Measurements from ENCODE around the gene SUPT4H1.

SUPT4H1 gene

GRCh38 chr17:58305626-58306025, 46.4 kb downstream of the SUPT4H1 start:
- WGBS (ENCODE audit: extremely low coverage, insufficient coverage, insufficient read length): no CpG with 5 or more reads among the region's 8 CpGs
- Histone ChIP-seq H3K79me1 (ENCODE audit: low read length) (no peaks in the 10 kb centered on the region), H3K36me3 (ENCODE audit: control insufficient read depth in 1 of 2, insufficient read depth in 2 of 2, low read length in 2 of 2) (no peaks in the 10 kb centered on the region), H3K14ac (ENCODE audit: low read length) (no peak overlapping the region), H4K91ac (ENCODE audit: low read depth, low read length) (no peak overlapping the region), H4K8ac (ENCODE audit: low read depth, low read length) (no peak overlapping the region), H3K27me3 (ENCODE audit: insufficient read depth, low read length) (no peaks in the 10 kb centered on the region), H3K79me2 (ENCODE audit: control insufficient read depth, insufficient read depth, low read length, poor library complexity) (no peaks in the 10 kb centered on the region), H2BK120ac (ENCODE audit: insufficient read depth, low read length, poor library complexity) (no peak overlapping the region), H2AK5ac (ENCODE audit: low read length) (no peak overlapping the region), H3K4me3 (ENCODE audit: low read depth, low read length) (no peak overlapping the region), H2AFZ (ENCODE audit: insufficient read depth, low read length, poor library complexity) (no peak overlapping the region), H2BK12ac (ENCODE audit: low read length) (no peak overlapping the region), H3K9ac (ENCODE audit: low read length) (no peak overlapping the region), H3K23ac (ENCODE audit: low read length) (no peak overlapping the region), H3K4me2 (ENCODE audit: low read length) (no peak overlapping the region), H3K27ac (ENCODE audit: low read depth, low read length) (no peak overlapping the region), H3K4ac (ENCODE audit: low read depth, low read length) (no peak overlapping the region), H3K9me3 (ENCODE audit: insufficient read depth, low read depth, low read length) (no peaks in the 10 kb centered on the region), H4K12ac (ENCODE audit: low read depth, low read length) (no peak overlapping the region), H2BK5ac (ENCODE audit: low read depth, low read length, poor library complexity) (no peak overlapping the region), H3K4me1 (ENCODE audit: control insufficient read depth in 1 of 2, insufficient read depth in 2 of 2, low read length in 2 of 2) (no peaks in the 10 kb centered on the region), H3K18ac (ENCODE audit: low read length) (no peak overlapping the region)
- no peak for DNase-seq

GRCh38 chr17:58304750-58305486, 47.1 kb downstream of the SUPT4H1 start:
- no peaks in the 10 kb centered on the region for H3K9me3 ChIP-seq (ENCODE audit: insufficient read depth, low read depth, low read length)
- H4K91ac ChIP-seq (ENCODE audit: low read depth, low read length): peak overlapping the region; percentile 42
- no peak overlapping the region for H3K4ac ChIP-seq (ENCODE audit: low read depth, low read length)
- H3K79me2 ChIP-seq (ENCODE audit: control insufficient read depth, insufficient read depth, low read length, poor library complexity): no peaks in the 10 kb centered on the region
- WGBS (ENCODE audit: extremely low coverage, insufficient coverage, insufficient read length): no CpG with 5 or more reads among the region's 14 CpGs
- H4K8ac ChIP-seq (ENCODE audit: low read depth, low read length): peak overlapping the region; percentile 85
- no peaks in the 10 kb centered on the region for H3K27me3 ChIP-seq (ENCODE audit: insufficient read depth, low read length)
- H3K4me3 ChIP-seq (ENCODE audit: low read depth, low read length): no peak overlapping the region
- H4K12ac ChIP-seq (ENCODE audit: low read depth, low read length): peak overlapping the region; percentile 46
- no peak overlapping the region for H2BK120ac ChIP-seq (ENCODE audit: insufficient read depth, low read length, poor library complexity)
- peak overlapping the region; percentile 37 for H2AK5ac ChIP-seq (ENCODE audit: low read length)
- H3K4me2 ChIP-seq (ENCODE audit: low read length): no peak overlapping the region
- no peaks in the 10 kb centered on the region for H3K79me1 ChIP-seq (ENCODE audit: low read length)
- no peak overlapping the region for H3K9ac ChIP-seq (ENCODE audit: low read length)
- H3K14ac ChIP-seq (ENCODE audit: low read length): peak overlapping the region; percentile 1
- H3K36me3 ChIP-seq (ENCODE audit: control insufficient read depth in 1 of 2, insufficient read depth in 2 of 2, low read length in 2 of 2): no peaks in the 10 kb centered on the region
- peak overlapping the region; percentile 23 for H2AFZ ChIP-seq (ENCODE audit: insufficient read depth, low read length, poor library complexity)
- no peak overlapping the region for H3K18ac ChIP-seq (ENCODE audit: low read length)
- no peak for DNase-seq
- H2BK12ac ChIP-seq (ENCODE audit: low read length): no peak overlapping the region
- H3K23ac ChIP-seq (ENCODE audit: low read length): no peak overlapping the region
- no peaks in the 10 kb centered on the region for H3K4me1 ChIP-seq (ENCODE audit: control insufficient read depth in 1 of 2, insufficient read depth in 2 of 2, low read length in 2 of 2)
- no peak overlapping the region for H2BK5ac ChIP-seq (ENCODE audit: low read depth, low read length, poor library complexity)
- no peak overlapping the region for H3K27ac ChIP-seq (ENCODE audit: low read depth, low read length)

GRCh38 chr17:58303971-58304749, 47.8 kb downstream of the SUPT4H1 start:
- Histone ChIP-seq H4K91ac (ENCODE audit: low read depth, low read length) (peak overlapping the region; percentile 42), H3K4ac (ENCODE audit: low read depth, low read length) (no peak overlapping the region), H3K79me2 (ENCODE audit: control insufficient read depth, insufficient read depth, low read length, poor library complexity) (no peaks in the 10 kb centered on the region), H3K4me3 (ENCODE audit: low read depth, low read length) (no peak overlapping the region), H2AFZ (ENCODE audit: insufficient read depth, low read length, poor library complexity) (peak overlapping the region; percentile 23), H2BK5ac (ENCODE audit: low read depth, low read length, poor library complexity) (no peak overlapping the region), H2BK12ac (ENCODE audit: low read length) (no peak overlapping the region), H3K79me1 (ENCODE audit: low read length) (no peaks in the 10 kb centered on the region), H3K4me2 (ENCODE audit: low read length) (no peak overlapping the region), H2AK5ac (ENCODE audit: low read length) (no peak overlapping the region), H3K27ac (ENCODE audit: low read depth, low read length) (no peak overlapping the region), H3K23ac (ENCODE audit: low read length) (no peak overlapping the region), H4K12ac (ENCODE audit: low read depth, low read length) (peak overlapping the region; percentile 46), H3K4me1 (ENCODE audit: control insufficient read depth in 1 of 2, insufficient read depth in 2 of 2, low read length in 2 of 2) (no peaks in the 10 kb centered on the region), H3K27me3 (ENCODE audit: insufficient read depth, low read length) (no peaks in the 10 kb centered on the region), H3K14ac (ENCODE audit: low read length) (peak overlapping the region; percentile 1), H3K9ac (ENCODE audit: low read length) (no peak overlapping the region), H3K18ac (ENCODE audit: low read length) (no peak overlapping the region), H2BK120ac (ENCODE audit: insufficient read depth, low read length, poor library complexity) (no peak overlapping the region), H4K8ac (ENCODE audit: low read depth, low read length) (peak overlapping the region; percentile 85), H3K9me3 (ENCODE audit: insufficient read depth, low read depth, low read length) (no peaks in the 10 kb centered on the region), H3K36me3 (ENCODE audit: control insufficient read depth in 1 of 2, insufficient read depth in 2 of 2, low read length in 2 of 2) (no peaks in the 10 kb centered on the region)
- no CpG with 5 or more reads among the region's 10 CpGs for WGBS (ENCODE audit: extremely low coverage, insufficient coverage, insufficient read length)
- peak; percentile 37 to 68 for DNase-seq

- no peak overlapping the region for H3K4me2 ChIP-seq (ENCODE audit: low read length)
- H2BK12ac ChIP-seq (ENCODE audit: low read length): no peak overlapping the region
- H3K36me3 ChIP-seq (ENCODE audit: control insufficient read depth in 1 of 2, insufficient read depth in 2 of 2, low read length in 2 of 2): no peaks in the 10 kb centered on the region
- WGBS (ENCODE audit: extremely low coverage, insufficient coverage, insufficient read length): no CpG with 5 or more reads among the region's 9 CpGs
- no peak overlapping the region for H2AK5ac ChIP-seq (ENCODE audit: low read length)
- no peak overlapping the region for H3K9ac ChIP-seq (ENCODE audit: low read length)
- H3K4me3 ChIP-seq (ENCODE audit: low read depth, low read length): no peak overlapping the region
- no peak overlapping the region for H2AFZ ChIP-seq (ENCODE audit: insufficient read depth, low read length, poor library complexity)
- H3K27ac ChIP-seq (ENCODE audit: low read depth, low read length): no peak overlapping the region
- no peak overlapping the region for H4K91ac ChIP-seq (ENCODE audit: low read depth, low read length)
- no peaks in the 10 kb centered on the region for H3K27me3 ChIP-seq (ENCODE audit: insufficient read depth, low read length)
- no peak overlapping the region for H3K18ac ChIP-seq (ENCODE audit: low read length)
- no peak overlapping the region for H2BK5ac ChIP-seq (ENCODE audit: low read depth, low read length, poor library complexity)
- no peaks in the 10 kb centered on the region for H3K4me1 ChIP-seq (ENCODE audit: control insufficient read depth in 1 of 2, insufficient read depth in 2 of 2, low read length in 2 of 2)
- no peaks in the 10 kb centered on the region for H3K9me3 ChIP-seq (ENCODE audit: insufficient read depth, low read depth, low read length)
- H3K79me2 ChIP-seq (ENCODE audit: control insufficient read depth, insufficient read depth, low read length, poor library complexity): no peaks in the 10 kb centered on the region
- H3K14ac ChIP-seq (ENCODE audit: low read length): no peak overlapping the region
- no peak overlapping the region for H4K12ac ChIP-seq (ENCODE audit: low read depth, low read length)
- no peak overlapping the region for H2BK120ac ChIP-seq (ENCODE audit: insufficient read depth, low read length, poor library complexity)
- no peaks in the 10 kb centered on the region for H3K79me1 ChIP-seq (ENCODE audit: low read length)
- DNase-seq: no peak
- H3K23ac ChIP-seq (ENCODE audit: low read length): no peak overlapping the region
- H4K8ac ChIP-seq (ENCODE audit: low read depth, low read length): no peak overlapping the region
- H3K4ac ChIP-seq (ENCODE audit: low read depth, low read length): no peak overlapping the region
Measured at GRCh38 chr17:58302919-58303585, 48.9 kb downstream of the SUPT4H1 start.
